Stromal cell of bone marrow (primary cell): ENCODE results near the gene AUTS2.
"Not testable (repeated sequence)": the region's sequence is repeated elsewhere in the genome, so short reads cannot be mapped to it uniquely, and the experiment has no call there.

Experiments
- DNase-seq: peaks from one replicate; pipeline ENCODE4 v3.0.0-alpha.2; 2012; ENCODE audit warnings: low read depth

The AUTS2 gene

DNA sequence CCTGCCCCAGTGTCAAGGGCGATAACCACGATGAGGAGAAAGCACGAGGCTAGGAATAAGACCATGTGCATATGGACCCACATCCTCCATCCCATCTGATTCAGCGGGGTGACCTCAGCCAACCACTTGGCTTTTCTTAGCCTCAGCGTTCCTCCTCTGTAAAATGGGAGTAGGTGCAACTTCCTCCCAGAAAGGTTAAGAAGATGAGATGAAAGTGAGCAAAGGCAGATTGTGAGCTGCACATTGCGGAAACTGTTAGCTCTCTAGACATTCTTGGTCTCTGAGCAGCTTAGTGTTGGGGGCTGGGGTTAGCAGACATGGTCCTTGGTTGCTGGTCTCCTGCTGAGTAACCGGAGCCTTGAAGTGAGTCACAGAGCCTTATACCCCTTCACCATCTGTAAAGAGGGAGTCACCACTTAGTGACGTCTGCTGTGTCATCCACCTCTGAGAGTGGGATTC, 1036.4 kb downstream of the AUTS2 start:
- peak; percentile 57 for DNase-seq

DNA sequence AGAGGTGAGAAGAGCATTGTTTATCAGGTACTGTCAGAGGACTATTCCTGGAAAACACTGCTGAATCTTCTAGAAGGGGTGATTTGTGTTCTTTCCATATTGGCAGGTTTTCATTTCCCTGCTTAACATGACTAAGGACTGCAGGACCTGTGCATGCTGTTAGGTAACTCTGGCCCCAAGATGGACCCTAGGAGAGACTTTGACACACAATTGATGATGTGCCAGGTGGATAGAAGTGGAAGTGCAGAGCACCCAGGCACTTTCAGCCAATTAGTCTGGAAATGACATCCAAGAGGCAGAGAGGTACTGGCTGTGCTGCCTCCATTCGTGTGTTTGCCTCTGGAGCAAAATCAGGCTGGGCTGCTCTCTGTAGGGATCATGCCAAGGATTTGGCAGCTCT, 1037.4 kb downstream of the AUTS2 start:
- no peak for DNase-seq

DNA sequence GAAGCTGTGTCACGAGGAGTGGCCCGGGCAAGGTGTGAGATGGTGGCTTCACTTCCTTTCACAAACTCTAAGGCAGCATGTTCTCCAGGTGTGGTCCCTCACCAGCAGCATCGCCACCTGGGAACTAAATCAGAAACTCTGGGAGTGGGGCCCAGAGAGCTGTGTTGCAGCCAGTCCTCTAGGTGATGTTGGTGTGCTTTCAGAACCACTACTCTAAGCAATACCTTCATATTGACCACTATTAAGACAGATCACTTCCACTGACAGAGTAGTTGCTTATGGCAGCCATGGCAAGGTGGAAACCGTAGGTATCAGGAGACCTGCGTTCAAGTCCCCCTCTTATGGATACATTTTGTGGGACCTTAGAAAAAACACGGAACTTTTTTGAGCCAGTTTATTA, 1037.9 kb downstream of the AUTS2 start:
- no peak for DNase-seq

DNA sequence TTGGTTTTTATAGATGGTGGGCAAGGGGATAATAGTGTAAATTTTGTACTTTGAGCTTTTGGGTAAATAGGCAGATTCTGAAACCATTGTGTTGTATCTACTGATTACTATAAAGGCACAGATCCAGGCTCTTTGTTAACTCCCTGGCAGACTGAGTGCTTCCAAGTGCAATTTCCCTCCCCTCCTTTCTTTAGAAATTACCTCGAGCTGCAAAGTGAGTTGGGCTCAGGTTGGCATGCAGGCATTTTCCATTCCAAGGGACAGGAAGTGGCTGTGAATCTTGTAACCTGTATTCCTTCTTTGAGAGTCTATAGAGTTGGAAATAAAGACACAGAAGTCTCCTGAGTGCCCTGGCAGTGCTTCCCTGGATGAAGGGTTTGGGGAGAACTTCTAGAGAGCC, 1039.5 kb downstream of the AUTS2 start:
- no peak for DNase-seq

DNA sequence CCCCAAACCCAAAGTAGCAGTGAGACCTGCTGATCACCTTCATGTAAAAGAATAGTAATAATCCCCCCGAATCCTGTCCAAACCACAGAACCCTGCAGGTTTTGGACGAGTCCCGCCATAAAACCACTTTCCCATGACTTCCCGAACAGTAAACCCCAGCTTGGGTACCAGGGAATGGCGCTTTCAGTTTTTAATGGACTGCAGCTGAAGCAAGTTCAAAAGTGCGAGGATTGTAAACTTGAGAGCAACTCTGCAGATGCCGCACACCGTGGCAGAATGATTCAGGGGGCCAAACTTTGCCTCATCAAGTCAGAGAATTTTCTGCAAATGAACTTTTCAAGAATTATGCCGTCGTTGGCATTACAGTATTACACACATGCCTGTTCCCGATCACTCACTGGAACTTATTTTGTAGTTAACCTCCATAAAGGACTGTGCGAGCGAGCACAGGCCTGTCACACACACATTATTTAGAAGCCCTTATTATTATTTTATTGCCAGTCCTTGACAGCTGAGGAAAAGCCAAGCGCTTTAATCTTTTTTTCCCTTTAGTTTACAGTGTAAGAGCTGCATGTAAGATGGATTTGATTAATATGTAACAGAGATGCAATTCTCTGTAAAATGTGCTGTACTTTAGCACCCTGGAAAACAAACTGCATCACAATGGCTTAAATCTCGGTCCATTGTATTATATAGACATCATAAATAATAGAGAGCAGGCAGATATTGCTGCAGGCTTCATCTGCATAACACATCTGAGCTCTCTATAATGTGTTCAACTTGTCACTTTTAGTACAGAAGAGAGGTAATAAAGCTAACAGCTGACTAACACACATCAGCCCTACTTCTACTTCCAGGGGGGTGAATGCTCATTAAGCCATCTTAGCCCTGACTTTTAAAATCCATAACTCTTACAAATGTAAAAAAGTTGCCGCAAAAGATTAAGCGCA, 1040.2 kb downstream of the AUTS2 start:
- DNase-seq = no peak

DNA sequence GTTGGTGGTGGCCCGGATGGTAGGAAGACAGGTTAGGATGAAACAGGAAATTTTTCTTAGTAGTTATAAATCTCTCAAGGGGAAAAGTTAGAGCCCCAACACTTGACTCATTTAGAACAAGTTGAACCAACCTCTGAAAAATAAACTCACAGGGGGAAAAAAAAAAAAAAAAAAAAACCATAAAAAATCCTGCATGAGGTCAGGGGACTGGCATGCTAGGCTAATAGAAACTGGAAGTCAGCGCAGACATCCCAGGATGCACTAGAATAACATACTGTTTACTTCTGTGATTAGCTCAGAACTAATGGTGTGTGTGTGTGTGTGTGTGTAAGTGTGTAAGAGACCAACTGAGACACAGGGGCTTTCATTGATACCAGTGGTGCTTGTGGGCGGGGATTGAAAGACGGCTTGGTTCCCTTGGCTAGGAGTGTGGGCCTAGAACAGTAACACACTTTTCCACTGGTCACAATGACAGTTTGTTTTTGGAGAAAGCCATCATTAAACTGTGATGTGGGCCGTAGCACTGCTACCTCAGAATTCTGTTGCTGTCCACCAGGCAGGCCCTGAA, 1042.1 kb downstream of the AUTS2 start:
- DNase-seq = peak; percentile 23

DNA sequence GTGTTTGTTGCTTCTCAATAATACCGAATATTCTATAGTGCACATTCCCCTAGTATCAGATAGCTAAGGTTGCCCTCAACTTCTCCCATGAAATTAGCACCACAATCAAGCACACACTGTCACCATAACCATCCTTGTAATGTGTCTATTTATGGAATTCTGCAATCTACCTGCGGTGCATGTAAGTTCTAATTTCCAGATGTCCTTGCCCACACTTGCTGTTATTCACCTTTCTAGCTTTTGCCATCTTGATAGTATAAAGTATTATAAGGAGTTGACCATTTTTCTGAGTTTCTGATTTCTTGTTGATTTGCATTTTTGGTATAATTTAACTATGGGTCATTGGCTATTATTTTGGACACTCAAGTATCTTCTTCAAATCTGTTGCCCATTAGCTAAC, 1043.6 kb downstream of the AUTS2 start:
- no peak for DNase-seq

DNA sequence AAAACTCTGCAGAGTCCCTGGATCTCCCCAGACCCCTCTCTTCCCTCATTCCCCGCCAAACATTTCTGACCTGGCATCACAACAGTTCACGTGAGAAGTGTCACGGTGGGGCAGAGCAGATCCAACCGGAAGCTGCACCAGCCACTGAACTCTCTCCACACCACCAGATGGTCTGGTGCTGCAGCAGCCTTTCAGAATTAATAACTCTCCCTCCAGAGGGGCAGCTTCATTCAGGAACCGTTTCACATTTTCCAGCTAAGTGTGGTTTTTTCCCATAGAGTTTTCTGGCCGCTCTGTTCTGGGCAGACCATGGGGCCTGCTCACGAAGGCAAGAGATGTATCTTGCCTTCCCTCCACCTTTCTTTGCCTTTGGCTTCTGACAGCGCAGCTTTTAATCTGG, 1047.0 kb downstream of the AUTS2 start:
- DNase-seq = no peak

DNA sequence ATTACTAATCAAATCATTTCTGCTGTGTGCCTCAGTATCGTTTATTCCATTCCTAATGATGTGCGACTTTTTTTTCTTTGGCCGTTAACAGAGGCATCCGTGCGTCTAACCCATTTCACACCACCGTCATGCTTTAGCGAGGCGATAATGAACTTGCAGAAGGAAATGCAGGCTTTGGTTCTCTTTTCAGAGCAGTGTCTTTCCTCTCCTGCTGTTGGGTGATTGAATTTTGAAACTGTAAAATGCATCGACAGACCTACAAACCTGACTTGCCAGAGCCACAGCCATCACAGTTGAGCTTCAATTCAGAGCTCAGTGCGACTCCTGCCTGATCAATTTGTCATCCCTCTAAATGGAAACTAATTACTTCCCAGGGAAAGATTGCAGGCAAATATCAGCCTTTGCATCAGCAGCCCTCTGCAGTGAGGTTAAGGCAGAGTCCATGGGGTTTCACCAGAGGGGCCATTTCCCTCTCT, 1047.6 kb downstream of the AUTS2 start:
- DNase-seq = no peak

DNA sequence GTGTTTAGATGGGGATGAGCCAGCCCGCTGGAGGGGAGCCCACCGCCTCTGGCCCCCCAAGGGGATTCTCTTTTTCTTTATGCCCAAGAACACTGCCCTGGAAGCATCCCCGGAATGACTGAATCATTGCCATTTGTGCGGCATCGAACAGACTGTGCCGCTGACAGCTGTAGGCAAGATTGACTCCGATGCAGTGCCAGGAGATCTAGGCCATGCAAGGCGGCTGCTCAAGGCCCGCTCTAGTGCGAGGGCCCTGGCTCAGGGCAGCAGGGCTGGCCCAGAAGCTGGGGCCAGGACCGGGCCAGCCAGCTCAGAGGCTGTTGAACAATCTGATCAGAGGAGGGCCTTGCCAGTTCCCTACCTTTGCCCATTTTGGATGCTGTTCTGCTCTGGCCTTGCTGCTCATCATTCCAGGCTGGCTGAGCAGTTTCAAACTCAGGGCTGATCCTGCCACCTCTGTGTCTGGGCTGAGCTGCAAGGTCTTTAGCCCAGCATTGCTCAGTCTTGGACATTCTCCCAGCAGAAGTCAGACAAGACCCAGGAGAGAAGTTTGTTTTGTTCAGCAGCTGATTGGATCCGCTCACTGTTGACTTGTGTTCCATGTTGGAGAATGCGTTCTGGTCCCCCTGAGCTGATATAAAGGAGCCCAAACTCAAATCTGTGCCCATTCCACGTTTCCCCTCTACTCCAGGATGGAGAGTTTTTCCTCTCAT, 1048.4 kb downstream of the AUTS2 start:
- no peak for DNase-seq

DNA sequence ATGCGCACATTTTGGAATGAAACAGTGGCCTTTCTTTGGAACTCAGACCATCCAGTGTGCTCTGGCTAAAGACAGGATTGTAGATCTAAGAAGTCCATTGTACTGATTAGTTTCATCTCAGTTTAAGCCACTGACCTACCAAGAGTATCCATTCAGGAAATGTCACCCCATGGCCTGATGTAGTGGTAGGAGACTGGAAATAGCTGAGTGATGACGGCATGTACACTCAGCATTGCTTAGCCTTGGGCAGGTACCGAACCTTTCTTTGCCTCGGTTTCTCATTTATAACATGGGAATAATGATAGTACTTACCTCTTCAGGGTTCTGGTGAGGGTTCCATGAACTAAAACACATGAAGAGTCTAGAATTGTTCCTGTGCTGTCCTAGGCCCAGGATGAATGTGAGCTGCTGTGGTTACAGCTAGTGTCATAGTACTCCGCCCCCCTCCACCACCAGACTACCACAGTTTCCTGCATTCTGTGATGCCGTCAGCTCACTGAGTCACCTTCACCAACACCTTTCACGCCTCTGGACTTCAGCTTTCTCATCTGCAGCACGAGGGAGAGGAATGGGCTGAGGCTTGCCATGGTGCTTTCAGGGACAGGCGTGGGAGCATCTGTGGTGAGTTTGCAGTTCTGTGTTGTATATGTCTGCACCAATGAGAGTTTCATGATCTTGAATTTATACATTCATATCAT, 1049.7 kb downstream of the AUTS2 start:
- DNase-seq = no peak

DNA sequence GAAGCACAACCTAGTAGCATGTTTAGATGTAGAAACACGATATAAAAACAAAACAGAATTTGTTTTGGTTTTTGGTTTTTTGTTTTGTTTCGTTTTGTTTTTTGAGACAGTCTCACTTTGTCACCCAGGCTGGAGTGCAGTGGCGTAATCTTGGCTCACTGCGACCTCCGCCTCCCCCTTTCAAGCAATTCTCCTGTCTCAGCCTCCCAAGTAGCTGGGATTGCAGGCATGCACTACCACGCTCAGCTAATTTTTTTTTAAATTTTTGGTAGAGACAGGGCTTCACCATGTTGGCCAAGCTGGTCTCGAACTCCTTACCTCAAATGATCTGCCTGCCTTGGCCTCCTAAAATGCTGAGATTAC, 1050.2 kb downstream of the AUTS2 start:
- not testable (repeated sequence) for DNase-seq

DNA sequence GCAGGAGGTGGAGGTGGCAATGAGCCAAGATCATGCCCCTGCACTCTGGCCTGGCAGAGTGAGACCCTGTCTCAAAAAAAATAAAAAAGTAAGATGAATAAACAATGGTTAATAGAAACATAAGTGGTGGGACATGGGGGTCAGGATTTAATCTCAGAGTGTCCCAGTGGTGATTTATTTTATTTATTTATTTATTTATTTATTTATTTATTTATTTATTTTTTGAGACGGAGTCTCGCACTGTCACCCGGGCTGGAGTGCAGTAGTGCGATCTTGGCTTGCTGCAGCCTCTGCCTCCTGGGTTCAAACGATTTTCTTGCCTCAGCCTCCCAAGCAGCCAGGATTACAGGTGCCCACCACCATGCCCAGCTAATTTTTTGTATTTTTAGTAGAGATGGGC, 1051.0 kb downstream of the AUTS2 start:
- no peak for DNase-seq

DNA sequence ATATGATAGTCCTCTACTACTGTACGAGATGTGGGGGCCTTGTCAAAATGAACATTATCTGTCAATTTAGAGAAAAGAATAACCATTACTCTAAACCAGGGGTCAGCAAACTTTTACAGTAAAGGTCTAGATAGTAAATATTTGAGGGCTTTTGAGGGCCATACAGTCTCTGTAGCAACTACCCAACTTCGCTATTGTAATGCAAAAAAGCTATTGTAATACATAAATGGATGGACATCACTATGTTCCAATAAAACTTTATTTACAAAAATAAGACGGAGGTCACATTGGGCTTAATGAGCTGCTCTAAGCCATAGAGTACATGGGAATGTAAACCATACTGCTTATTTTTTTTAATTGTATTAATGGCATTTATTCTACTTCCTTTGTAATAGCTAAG, 1055.9 kb downstream of the AUTS2 start:
- no peak for DNase-seq

DNA sequence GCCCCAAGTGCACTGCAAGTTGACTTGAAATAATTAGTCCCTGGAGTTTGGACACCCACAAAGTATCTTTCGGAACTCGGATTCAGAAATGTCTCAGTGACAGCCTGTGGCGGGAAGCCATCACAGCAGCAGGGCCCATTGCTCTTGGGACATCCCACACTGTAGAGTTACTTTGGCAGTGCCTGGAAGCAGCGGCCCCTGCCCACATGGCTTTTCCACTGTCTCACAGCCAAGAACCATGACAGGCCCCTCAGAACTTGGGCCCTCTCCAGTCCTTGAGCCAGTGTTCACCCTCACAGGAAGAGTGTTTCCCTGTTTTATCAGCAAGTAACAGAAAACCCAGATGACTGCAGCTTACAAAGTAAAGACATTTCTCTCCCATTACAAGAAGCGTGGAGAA, 1056.7 kb downstream of the AUTS2 start:
- DNase-seq = no peak

DNA sequence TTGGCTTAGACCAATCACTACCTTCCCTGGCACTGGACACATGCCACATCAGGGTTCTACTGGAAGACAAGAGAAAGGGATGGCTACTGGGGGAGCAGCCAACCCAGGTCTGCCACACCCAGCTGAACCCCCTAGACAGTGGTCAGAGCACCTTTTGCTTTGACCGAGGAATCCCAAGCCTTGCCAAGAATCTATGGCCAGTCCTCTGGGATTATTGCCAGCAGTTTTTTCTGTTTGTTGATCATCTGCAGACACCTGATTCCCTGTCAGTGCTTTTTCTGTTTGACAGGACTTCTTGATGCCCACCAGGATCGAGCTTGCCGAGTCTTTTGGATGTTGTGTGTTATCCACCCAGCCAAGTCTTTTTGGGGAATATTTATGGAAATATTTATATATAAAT, 1057.4 kb downstream of the AUTS2 start:
- DNase-seq = no peak

DNA sequence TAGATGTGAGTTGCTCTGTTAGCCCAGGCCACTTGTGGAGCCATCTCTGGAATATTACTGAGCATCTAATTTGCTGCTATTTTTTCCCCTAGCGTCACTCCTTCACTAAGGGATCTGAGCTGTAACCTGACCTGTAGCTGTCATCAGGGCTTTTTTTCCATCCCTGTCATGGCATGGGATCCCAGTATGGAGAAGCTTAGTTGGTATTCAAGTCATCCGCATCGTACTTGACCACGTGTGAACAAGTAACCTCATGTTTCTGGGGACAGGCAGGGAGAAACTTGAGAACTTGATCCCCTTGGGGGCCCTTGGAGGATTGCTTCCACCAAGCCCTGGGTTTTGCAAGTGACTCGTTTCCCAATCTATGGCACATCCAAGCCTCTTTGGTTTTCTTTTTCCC, 1059.3 kb downstream of the AUTS2 start:
- no peak for DNase-seq

DNA sequence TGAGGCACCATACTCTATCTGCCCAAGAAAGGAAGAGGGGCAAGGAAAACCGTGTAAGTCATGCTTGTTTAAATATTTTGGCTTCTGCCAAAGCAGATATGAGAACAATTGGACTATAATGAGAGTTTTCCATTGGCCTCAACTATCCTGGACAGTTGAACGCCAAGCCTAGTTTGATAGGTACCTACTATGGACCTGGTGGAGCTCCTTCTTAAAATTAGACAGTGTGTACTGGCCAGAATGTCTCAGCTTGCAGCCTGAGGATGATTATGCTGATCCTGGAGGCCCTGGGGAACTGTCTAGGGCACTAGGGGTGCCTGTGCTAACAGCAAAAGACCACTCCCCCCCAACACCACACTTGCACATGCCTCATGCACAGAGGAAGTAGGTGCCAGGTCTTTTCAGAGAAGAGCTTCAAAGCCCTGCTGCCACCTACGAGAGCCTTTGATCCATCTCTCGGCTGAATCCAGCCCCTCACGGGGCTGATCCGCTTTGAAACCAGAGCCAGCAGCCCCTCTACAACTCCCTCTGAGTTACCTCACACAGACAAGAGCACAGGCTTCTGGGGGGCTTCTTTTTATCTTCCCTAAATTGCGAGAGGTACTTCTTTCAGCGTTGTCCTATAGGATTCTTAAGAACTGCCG, 1059.8 kb downstream of the AUTS2 start:
- no peak for DNase-seq

DNA sequence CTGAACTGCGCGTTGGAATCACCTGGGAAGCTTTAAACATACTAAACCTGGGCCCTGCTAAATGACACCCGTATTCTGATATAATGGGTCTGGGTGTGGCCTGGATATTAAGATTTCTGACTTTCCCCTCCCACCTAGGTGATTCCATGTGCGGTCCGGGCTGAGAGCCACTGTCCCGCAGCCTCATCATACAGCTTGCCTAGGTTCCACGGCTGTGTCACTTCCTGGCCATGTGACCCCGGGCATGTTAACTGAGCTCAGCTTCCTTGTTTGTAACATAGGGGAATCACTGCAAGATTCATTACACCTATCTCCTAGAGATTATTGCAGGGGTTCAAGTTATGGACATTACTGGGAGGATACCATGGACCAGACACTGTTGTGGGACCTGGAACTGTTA, 1061.0 kb downstream of the AUTS2 start:
- DNase-seq = no peak

DNA sequence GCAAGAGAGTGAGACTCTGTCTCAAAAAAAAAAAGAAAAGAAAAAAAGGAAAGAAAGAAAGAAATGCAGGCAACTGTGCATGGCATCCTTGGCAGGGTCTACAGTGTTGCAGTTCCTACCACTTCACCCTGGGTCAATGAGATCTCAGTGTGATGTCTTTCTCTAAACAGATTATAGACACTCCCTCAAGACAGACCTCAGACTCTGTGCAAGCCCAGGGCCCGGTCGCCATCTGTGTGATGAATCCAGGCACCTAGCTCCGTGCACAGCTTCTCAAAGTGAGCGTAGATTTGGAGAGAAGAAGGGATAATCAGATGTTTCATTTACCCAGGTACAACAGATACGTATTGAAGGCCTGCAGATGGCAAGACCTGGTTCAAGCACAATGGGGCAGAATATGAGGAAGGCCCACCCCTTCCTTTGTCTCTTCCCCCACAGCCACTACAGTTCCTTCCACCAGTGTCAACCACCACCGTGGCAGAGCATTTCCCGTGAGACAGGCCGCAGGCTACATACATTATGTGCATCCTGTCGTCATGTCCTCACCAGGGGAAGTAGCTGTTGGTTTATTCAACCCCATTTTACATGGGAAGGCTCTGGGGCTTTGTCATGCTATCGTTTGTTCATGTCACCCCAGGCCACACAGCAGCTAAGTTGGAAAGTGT, 1062.0 kb downstream of the AUTS2 start:
- no peak for DNase-seq

DNA sequence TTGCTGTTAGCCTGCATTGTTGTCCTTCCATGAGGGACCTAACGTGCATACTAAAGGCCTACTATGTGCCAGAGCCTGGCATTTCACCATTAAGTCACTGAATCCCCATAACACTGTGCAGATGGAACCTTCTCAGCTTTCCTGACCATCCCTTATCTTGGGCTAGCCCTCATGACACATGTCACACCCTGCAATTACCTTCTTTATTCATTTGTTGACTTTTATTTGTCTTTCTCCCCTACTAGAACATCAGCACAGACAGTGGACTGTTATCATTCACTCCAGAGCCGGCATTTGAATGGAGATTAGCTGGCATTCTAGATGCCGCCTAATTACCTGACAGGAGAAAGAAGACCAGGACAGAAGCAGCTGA, 1062.5 kb downstream of the AUTS2 start:
- DNase-seq = no peak
